Colonic mucosa (tissue), 4 donors: ENCODE data around the gene TMEM179. TPM values are rescaled to one million over a fixed set of nuclear protein-coding genes. Genes with fewer than 3 reads are reported as not detected.

Experiments used
- DNase-seq: peaks from one replicate; pipeline ENCODE4 v3.0.0-alpha.2; 2020
- H3K27ac ChIP-seq: fragments of 200-600 bp; one replicate; pipeline ENCODE4 v1.8.0; 2021
- H3K27me3 ChIP-seq: fragments of 200-600 bp; one replicate; pipeline ENCODE4 v1.8.0; 2021
- H3K36me3 ChIP-seq: fragments of 200-600 bp; one replicate; pipeline ENCODE4 v1.8.0; 2021
- H3K4me1 ChIP-seq: fragments of 200-600 bp; one replicate; pipeline ENCODE4 v1.8.0; 2021; ENCODE audit warnings: mild to moderate bottlenecking
- H3K4me3 ChIP-seq: fragments of 200-600 bp; one replicate; pipeline ENCODE4 v1.8.0; 2021
- H3K9ac ChIP-seq, 2 donors: one replicate each; pipeline ENCODE4 v1.7.0; 2013; ENCODE audit warnings: control low read depth in 2 of 2, low read depth in 2 of 2, low read length in 2 of 2
- H3K9me3 ChIP-seq: fragments of 200-600 bp; one replicate; pipeline ENCODE4 v1.8.0; 2021
- CTCF ChIP-seq: fragments of 200-600 bp; IDR thresholded peaks from one replicate; pipeline ENCODE4 v1.8.0; 2022; ENCODE audit warnings: antibody characterized with exemption, mild to moderate bottlenecking
- intact Hi-C: fragments of 100-400 bp; cut with DNase I; formaldehyde crosslinking; loops from one replicate; pipeline ENCODE4 v1.14.1; 2022
- total RNA-seq, 2 donors: library from RNA; stranded (reverse); fragmentation: NEBNext Ultra II Directional in 1 of 2; extraction: Animal tissue kit (Norgen Biotek cat#: 25700) in 1 of 2; gene quantifications; one replicate each; pipeline ENCODE4 v1.2.1, GENCODE V29; 2021
- donor health status: healthy.
- donor health status: DM: no; HTN: no; CAD: no.
- donor health status: DM: no; HTN: no; CAD: no.

Gene TMEM179
- total RNA-seq, 2 donors from 2014 or later = 0.69 TPM; not detected in 1

GRCh38 chr14:104597576-104597975 is 7.0 kb downstream of the TMEM179 start:
- no peak for TF ChIP-seq CTCF
- Histone ChIP-seq H3K4me1 (no peaks in the 10 kb centered on the region), H3K9me3 (no peaks in the 10 kb centered on the region), H3K36me3 (no peaks in the 10 kb centered on the region), H3K4me3 (no peak overlapping the region), H3K9ac (no peak overlapping the region), H3K27ac (no peak overlapping the region), H3K27me3 (no peaks in the 10 kb centered on the region)
- intact Hi-C loops = no loop called here
- no peak for DNase-seq

GRCh38 chr14:104596927-104597351 is 7.6 kb downstream of the TMEM179 start:
- intact Hi-C loops = no loop called here
- no peak for TF ChIP-seq CTCF
- no peak overlapping the region for H3K4me3 ChIP-seq
- H3K4me1 ChIP-seq = no peaks in the 10 kb centered on the region
- no peak overlapping the region for H3K27ac ChIP-seq
- H3K36me3 ChIP-seq = no peaks in the 10 kb centered on the region
- H3K9me3 ChIP-seq = no peaks in the 10 kb centered on the region
- no peak overlapping the region for H3K9ac ChIP-seq
- DNase-seq = no peak
- no peaks in the 10 kb centered on the region for H3K27me3 ChIP-seq

GRCh38 chr14:104596451-104596918 is 8.1 kb downstream of the TMEM179 start:
- no peak overlapping the region for H3K27ac ChIP-seq
- H3K4me3 ChIP-seq = no peak overlapping the region
- no peaks in the 10 kb centered on the region for H3K36me3 ChIP-seq
- no peak overlapping the region for H3K9ac ChIP-seq
- DNase-seq = no peak
- H3K4me1 ChIP-seq = no peaks in the 10 kb centered on the region
- no peaks in the 10 kb centered on the region for H3K9me3 ChIP-seq
- intact Hi-C loops = no loop called here
- no peaks in the 10 kb centered on the region for H3K27me3 ChIP-seq
- no peak for TF ChIP-seq CTCF

GRCh38 chr14:104595911-104596450 is 8.6 kb downstream of the TMEM179 start:
- H3K36me3 ChIP-seq = no peaks in the 10 kb centered on the region
- DNase-seq = no peak
- H3K9ac ChIP-seq = no peak overlapping the region
- no peak overlapping the region for H3K4me3 ChIP-seq
- no peaks in the 10 kb centered on the region for H3K9me3 ChIP-seq
- no peak overlapping the region for H3K27ac ChIP-seq
- intact Hi-C loops = no loop called here
- H3K27me3 ChIP-seq = no peaks in the 10 kb centered on the region
- no peak for TF ChIP-seq CTCF
- H3K4me1 ChIP-seq = no peaks in the 10 kb centered on the region

GRCh38 chr14:104595116-104595675 is 9.4 kb downstream of the TMEM179 start:
- Histone ChIP-seq H3K27me3 (no peaks in the 10 kb centered on the region), H3K36me3 (no peaks in the 10 kb centered on the region), H3K9ac (no peak overlapping the region), H3K27ac (no peak overlapping the region), H3K4me1 (no peaks in the 10 kb centered on the region), H3K9me3 (no peaks in the 10 kb centered on the region), H3K4me3 (no peak overlapping the region)
- no peak for TF ChIP-seq CTCF
- no peak for DNase-seq
- intact Hi-C loops = no loop called here
